ENCODE data around the gene IPO11. TPM values are rescaled to one million over a fixed set of nuclear protein-coding genes. Genes with fewer than 3 reads are reported as not detected.
"Not testable (repeated sequence)": the region's sequence is repeated elsewhere in the genome, so short reads cannot be mapped to it uniquely, and the experiment has no call there.

IPO11 gene
- total and polyA plus RNA-seq, 5 donors from 2014 or later, result 3.7 to 23.3 (median 6.8) TPM

GRCh38 chr5:62504129-62504528 lies 91.6 kb downstream of the IPO11 start:
- Histone ChIP-seq H3K27me3 (ENCODE audit: control insufficient read depth, insufficient read depth, low read length) (no peaks in the 10 kb centered on the region), H3K36me3 (ENCODE audit: control insufficient read depth, insufficient read depth, low read length) (peaks cover 18% of the 10 kb centered on the region), H3K27ac (ENCODE audit: insufficient read depth, low read length, poor library complexity, severe bottlenecking) (no peak overlapping the region), H3K4me3 (ENCODE audit: low read depth, low read length) (no peak overlapping the region), H3K4me1 (ENCODE audit: control insufficient read depth, insufficient read depth, low read length, poor library complexity, severe bottlenecking) (no peaks in the 10 kb centered on the region), H3K9me3 (ENCODE audit: control insufficient read depth in 2 of 2, low read length in 2 of 2) (no peaks in the 10 kb centered on the region)
- ATAC-seq (ENCODE audit: low read depth in 2 of 2) (no peak), DNase-seq (no peak)
- H3K36me3 Mint-ChIP-seq, result peaks cover 30% of the 10 kb centered on the region
- H3K9me3 Mint-ChIP-seq, result peaks cover 0 to 4% (median 0%) of the 10 kb centered on the region in 7 donors
- no peak overlapping the region for H3K27ac Mint-ChIP-seq
- no peaks in the 10 kb centered on the region for H3K27me3 Mint-ChIP-seq
- no peak overlapping the region for H3K4me3 Mint-ChIP-seq
- H3K4me1 Mint-ChIP-seq, result peaks cover 0 to 8% (median 6%) of the 10 kb centered on the region in 4 donors

DNA sequence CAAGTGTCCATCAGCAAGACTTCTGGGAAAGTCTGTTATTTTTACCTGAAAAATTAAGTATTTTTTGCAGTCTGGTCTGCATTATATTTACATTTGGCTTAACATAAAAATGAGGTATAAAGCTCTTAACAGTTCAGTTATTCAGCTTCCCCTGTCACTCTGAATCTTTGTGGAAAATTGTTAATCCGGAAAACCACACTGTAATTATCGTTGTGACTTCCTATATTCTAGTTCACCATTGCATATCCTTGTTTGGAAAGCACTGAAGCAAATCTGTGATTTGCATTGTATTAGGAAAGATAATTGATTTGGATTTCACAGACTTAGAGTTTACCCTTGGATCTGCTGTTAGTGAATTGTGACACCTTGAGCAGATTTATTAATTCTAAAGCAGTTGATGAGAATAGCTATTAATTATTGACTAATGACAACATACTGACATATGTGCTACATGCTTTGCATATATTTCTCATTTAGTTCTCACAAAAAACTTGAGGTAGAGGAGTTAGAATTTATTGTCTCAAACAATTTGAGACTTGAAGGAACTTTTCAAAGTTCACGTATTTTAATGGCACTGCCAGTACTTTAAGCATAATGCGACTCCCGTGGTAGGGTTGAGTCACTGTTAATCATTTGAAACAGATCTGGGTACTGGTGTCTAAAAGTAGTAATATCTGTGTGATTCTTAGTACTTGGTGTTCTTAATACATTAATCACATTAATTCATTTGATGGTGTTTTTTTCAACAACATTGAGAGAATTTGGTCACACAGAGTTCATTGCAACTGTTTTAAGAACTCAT lies 94.3 kb downstream of the IPO11 start:
- Mint-ChIP-seq H3K9me3 (peaks cover 0 to 4% (median 0%) of the 10 kb centered on the region in 7 donors), H3K36me3 (peaks cover 35% of the 10 kb centered on the region), H3K4me3 (no peak overlapping the region), H3K4me1 (peaks cover 0 to 8% (median 6%) of the 10 kb centered on the region in 4 donors), H3K27ac (no peak overlapping the region), H3K27me3 (no peaks in the 10 kb centered on the region)
- ATAC-seq (ENCODE audit: low read depth in 2 of 2), result no peak
- no peak overlapping the region for H3K27ac ChIP-seq (ENCODE audit: insufficient read depth, low read length, poor library complexity, severe bottlenecking)
- no peak overlapping the region for H3K4me3 ChIP-seq (ENCODE audit: low read depth, low read length)
- no peaks in the 10 kb centered on the region for H3K9me3 ChIP-seq (ENCODE audit: control insufficient read depth in 2 of 2, low read length in 2 of 2)
- H3K27me3 ChIP-seq (ENCODE audit: control insufficient read depth, insufficient read depth, low read length), result no peaks in the 10 kb centered on the region
- no peaks in the 10 kb centered on the region for H3K4me1 ChIP-seq (ENCODE audit: control insufficient read depth, insufficient read depth, low read length, poor library complexity, severe bottlenecking)
- peaks cover 12% of the 10 kb centered on the region for H3K36me3 ChIP-seq (ENCODE audit: control insufficient read depth, insufficient read depth, low read length)
- no peak for DNase-seq

DNA sequence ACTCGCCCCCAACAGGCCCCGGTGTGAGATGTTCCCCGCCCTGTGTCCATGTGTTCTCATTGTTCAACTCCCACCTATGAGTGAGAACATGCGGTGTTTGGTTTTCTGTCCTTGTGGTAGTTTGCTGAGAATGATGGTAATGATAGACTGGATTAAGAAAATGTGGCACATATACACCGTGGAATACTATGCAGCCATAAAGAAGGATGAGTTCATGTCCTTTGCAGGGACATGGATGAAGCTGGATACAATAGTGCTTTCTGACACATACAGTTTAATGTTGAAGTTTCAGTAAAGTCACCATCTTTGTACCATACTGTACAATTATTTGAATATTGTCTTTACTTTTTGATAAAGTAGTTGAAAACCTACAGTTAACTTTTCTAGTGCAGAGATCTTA lies 96.2 kb downstream of the IPO11 start:
- H3K36me3 Mint-ChIP-seq, result peaks cover 35% of the 10 kb centered on the region
- H3K9me3 ChIP-seq (ENCODE audit: control insufficient read depth in 2 of 2, low read length in 2 of 2); H3K4me1 Mint-ChIP-seq; H3K27ac ChIP-seq (ENCODE audit: insufficient read depth, low read length, poor library complexity, severe bottlenecking); ATAC-seq (ENCODE audit: low read depth in 2 of 2); H3K4me3 Mint-ChIP-seq; H3K27ac Mint-ChIP-seq; H3K4me1 ChIP-seq (ENCODE audit: control insufficient read depth, insufficient read depth, low read length, poor library complexity, severe bottlenecking); H3K27me3 ChIP-seq (ENCODE audit: control insufficient read depth, insufficient read depth, low read length); H3K9me3 Mint-ChIP-seq; H3K27me3 Mint-ChIP-seq; H3K4me3 ChIP-seq (ENCODE audit: low read depth, low read length); DNase-seq: not testable (repeated sequence)
- peaks cover 12% of the 10 kb centered on the region for H3K36me3 ChIP-seq (ENCODE audit: control insufficient read depth, insufficient read depth, low read length)

GRCh38 chr5:62509806-62510205 lies 97.2 kb downstream of the IPO11 start:
- H3K27me3 ChIP-seq (ENCODE audit: control insufficient read depth, insufficient read depth, low read length), result no peaks in the 10 kb centered on the region
- no peaks in the 10 kb centered on the region for H3K27me3 Mint-ChIP-seq
- no peak overlapping the region for H3K4me3 Mint-ChIP-seq
- DNase-seq (no peak), ATAC-seq (ENCODE audit: low read depth in 2 of 2) (no peak)
- H3K4me1 ChIP-seq (ENCODE audit: control insufficient read depth, insufficient read depth, low read length, poor library complexity, severe bottlenecking), result no peaks in the 10 kb centered on the region
- H3K36me3 ChIP-seq (ENCODE audit: control insufficient read depth, insufficient read depth, low read length), result peaks cover 12% of the 10 kb centered on the region
- peaks cover 0 to 4% (median 0%) of the 10 kb centered on the region in 7 donors for H3K9me3 Mint-ChIP-seq
- H3K9me3 ChIP-seq (ENCODE audit: control insufficient read depth in 2 of 2, low read length in 2 of 2), result no peaks in the 10 kb centered on the region
- no peak overlapping the region for H3K4me3 ChIP-seq (ENCODE audit: low read depth, low read length)
- peaks cover 0 to 7% (median 0%) of the 10 kb centered on the region in 4 donors for H3K4me1 Mint-ChIP-seq
- H3K27ac ChIP-seq (ENCODE audit: insufficient read depth, low read length, poor library complexity, severe bottlenecking), result no peak overlapping the region
- peaks cover 35% of the 10 kb centered on the region for H3K36me3 Mint-ChIP-seq
- no peak overlapping the region for H3K27ac Mint-ChIP-seq

DNA sequence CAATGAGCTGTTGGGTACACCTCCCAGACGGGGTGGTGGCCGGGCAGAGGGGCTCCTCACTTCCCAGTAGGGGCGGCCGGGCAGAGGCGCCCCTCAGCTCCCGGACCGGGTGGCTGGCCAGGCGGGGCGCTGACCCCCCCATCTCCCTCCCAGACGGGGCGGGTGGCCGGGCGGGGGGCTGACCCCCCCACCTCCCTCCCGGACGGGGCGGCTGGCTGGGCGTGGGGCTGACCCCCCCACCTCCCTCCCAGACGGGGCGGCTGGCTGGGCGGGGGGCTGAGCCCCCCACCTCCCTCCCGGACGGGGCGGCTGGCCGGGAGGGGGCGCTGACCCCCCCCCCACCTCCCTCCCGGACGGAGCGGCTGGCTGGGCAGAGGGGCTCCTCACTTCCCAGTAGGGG lies 100.5 kb downstream of the IPO11 start:
- not testable (repeated sequence) for H3K27me3 ChIP-seq (ENCODE audit: control insufficient read depth, insufficient read depth, low read length); H3K27ac Mint-ChIP-seq; H3K4me1 Mint-ChIP-seq; ATAC-seq (ENCODE audit: low read depth in 2 of 2); H3K4me1 ChIP-seq (ENCODE audit: control insufficient read depth, insufficient read depth, low read length, poor library complexity, severe bottlenecking); H3K36me3 ChIP-seq (ENCODE audit: control insufficient read depth, insufficient read depth, low read length); H3K9me3 Mint-ChIP-seq; H3K9me3 ChIP-seq (ENCODE audit: control insufficient read depth in 2 of 2, low read length in 2 of 2); H3K27ac ChIP-seq (ENCODE audit: insufficient read depth, low read length, poor library complexity, severe bottlenecking); H3K27me3 Mint-ChIP-seq; H3K4me3 ChIP-seq (ENCODE audit: low read depth, low read length); H3K4me3 Mint-ChIP-seq; DNase-seq
- H3K36me3 Mint-ChIP-seq, result peaks cover 26% of the 10 kb centered on the region

GRCh38 chr5:62514510-62515119 lies 102.1 kb downstream of the IPO11 start:
- H3K4me3 ChIP-seq (ENCODE audit: low read depth, low read length), result no peak overlapping the region
- peaks cover 4% of the 10 kb centered on the region for H3K36me3 ChIP-seq (ENCODE audit: control insufficient read depth, insufficient read depth, low read length)
- no peaks in the 10 kb centered on the region for H3K9me3 ChIP-seq (ENCODE audit: control insufficient read depth in 2 of 2, low read length in 2 of 2)
- no peaks in the 10 kb centered on the region for H3K27me3 ChIP-seq (ENCODE audit: control insufficient read depth, insufficient read depth, low read length)
- Mint-ChIP-seq H3K27ac (no peak overlapping the region), H3K27me3 (no peaks in the 10 kb centered on the region), H3K4me3 (no peak overlapping the region), H3K36me3 (peaks cover 23% of the 10 kb centered on the region), H3K9me3 (no peaks in the 10 kb centered on the region), H3K4me1 (peaks cover 0 to 3% (median under 1%) of the 10 kb centered on the region in 4 donors)
- ATAC-seq (ENCODE audit: low read depth in 2 of 2) (no peak), DNase-seq (no peak)
- no peaks in the 10 kb centered on the region for H3K4me1 ChIP-seq (ENCODE audit: control insufficient read depth, insufficient read depth, low read length, poor library complexity, severe bottlenecking)
- H3K27ac ChIP-seq (ENCODE audit: insufficient read depth, low read length, poor library complexity, severe bottlenecking), result no peak overlapping the region

DNA sequence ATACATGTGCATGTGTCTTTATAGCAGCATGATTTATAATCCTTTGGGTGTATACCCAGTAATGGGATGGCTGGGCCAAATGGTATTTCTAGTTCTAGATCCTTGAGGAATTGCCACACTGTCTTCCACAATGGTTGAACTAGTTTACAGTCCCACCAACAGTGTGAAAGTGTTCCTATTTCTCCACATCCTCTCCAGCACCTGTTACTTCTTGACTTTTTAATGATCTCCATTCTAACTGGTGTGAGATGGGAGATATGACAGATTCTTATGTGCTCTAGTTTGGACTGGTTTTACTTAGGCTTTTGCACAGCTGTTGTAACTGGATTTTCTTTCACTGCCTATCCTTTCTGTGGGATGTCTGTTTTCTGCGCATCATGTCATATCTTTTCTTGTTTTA lies 108.2 kb downstream of the IPO11 start:
- not testable (repeated sequence) for H3K4me3 ChIP-seq (ENCODE audit: low read depth, low read length); H3K27ac ChIP-seq (ENCODE audit: insufficient read depth, low read length, poor library complexity, severe bottlenecking); H3K9me3 ChIP-seq (ENCODE audit: control insufficient read depth in 2 of 2, low read length in 2 of 2); H3K4me1 ChIP-seq (ENCODE audit: control insufficient read depth, insufficient read depth, low read length, poor library complexity, severe bottlenecking); H3K27me3 Mint-ChIP-seq; H3K27me3 ChIP-seq (ENCODE audit: control insufficient read depth, insufficient read depth, low read length); ATAC-seq (ENCODE audit: low read depth in 2 of 2); H3K27ac Mint-ChIP-seq; H3K36me3 ChIP-seq (ENCODE audit: control insufficient read depth, insufficient read depth, low read length); H3K9me3 Mint-ChIP-seq; H3K4me3 Mint-ChIP-seq; DNase-seq
- H3K36me3 Mint-ChIP-seq, result peaks cover 38% of the 10 kb centered on the region
- peaks cover 0 to 14% (median 3%) of the 10 kb centered on the region in 4 donors for H3K4me1 Mint-ChIP-seq

GRCh38 chr5:62521319-62521718 lies 108.8 kb downstream of the IPO11 start:
- DNase-seq, result no peak
- no peaks in the 10 kb centered on the region for H3K27me3 Mint-ChIP-seq

More at GRCh38 chr5:62521319-62521718, 108.8 kb downstream of the IPO11 start:
- no peaks in the 10 kb centered on the region for H3K4me1 ChIP-seq (ENCODE audit: control insufficient read depth, insufficient read depth, low read length, poor library complexity, severe bottlenecking)
- H3K9me3 ChIP-seq (ENCODE audit: control insufficient read depth in 2 of 2, low read length in 2 of 2), result no peaks in the 10 kb centered on the region
- peaks cover 0 to 18% (median 3%) of the 10 kb centered on the region in 4 donors for H3K4me1 Mint-ChIP-seq
- H3K4me3 ChIP-seq (ENCODE audit: low read depth, low read length), result no peak overlapping the region
- no peak overlapping the region for H3K4me3 Mint-ChIP-seq
- peaks cover 0 to 1% (median 0%) of the 10 kb centered on the region in 7 donors for H3K9me3 Mint-ChIP-seq
- H3K27me3 ChIP-seq (ENCODE audit: control insufficient read depth, insufficient read depth, low read length), result no peaks in the 10 kb centered on the region
- H3K36me3 ChIP-seq (ENCODE audit: control insufficient read depth, insufficient read depth, low read length), result peaks cover 12% of the 10 kb centered on the region
- H3K27ac Mint-ChIP-seq, result peak overlapping the region in 2 of 3 donors; percentile 64 to 67
- H3K27ac ChIP-seq (ENCODE audit: insufficient read depth, low read length, poor library complexity, severe bottlenecking), result no peak overlapping the region
- H3K36me3 Mint-ChIP-seq, result peaks cover 36% of the 10 kb centered on the region
- ATAC-seq (ENCODE audit: low read depth in 2 of 2), result no peak

Data from CD4-positive, CD25-positive, alpha-beta regulatory T cell (primary cell).